SK-N-MC (cell line): Measurements from ENCODE around the gene MGMT.

ENCODE experiments used
- EZH2 ChIP-seq: fragments of 200-600 bp; sonication (generic); IDR thresholded peaks from one replicate; pipeline ENCODE4 v1.6.1; 2017; ENCODE audit warnings: antibody characterized with exemption
- POLR2AphosphoS5 ChIP-seq: IDR thresholded peaks from 2 replicates; pipeline ENCODE4 v1.6.1; 2012; ENCODE audit warnings: mild to moderate bottlenecking, low read depth, low read length, borderline replicate concordance

DNA sequence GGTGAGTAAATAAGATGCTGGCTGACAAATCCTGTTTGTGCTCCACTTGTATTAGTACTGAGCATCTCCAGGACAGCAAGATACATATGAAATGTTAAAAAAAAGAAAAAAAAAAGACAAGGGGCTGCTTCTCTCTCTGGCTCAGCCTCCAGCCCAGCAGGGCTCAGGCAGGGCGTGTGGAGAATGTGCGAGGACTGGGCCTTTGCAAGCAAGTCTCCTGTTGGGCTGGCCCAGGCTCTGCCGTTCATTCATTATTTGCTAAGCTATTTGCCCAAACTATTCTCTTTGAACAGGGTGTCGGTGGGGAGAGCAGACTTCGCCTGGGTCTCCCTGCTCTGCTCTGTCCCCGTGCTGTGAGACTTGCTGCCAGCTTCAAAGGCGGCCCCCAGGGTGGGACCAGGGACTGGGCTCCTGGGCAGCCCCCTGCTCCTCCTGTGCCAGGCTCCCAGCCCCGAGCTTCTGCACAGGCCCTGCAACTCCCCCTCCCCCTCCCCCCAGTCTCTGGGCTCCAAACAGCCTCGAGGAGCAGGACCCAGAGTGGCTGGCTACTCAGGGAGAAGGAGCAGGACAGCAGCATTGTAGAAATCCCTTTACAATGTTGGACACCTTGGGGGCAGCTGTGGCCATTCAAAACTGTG lies 25.6 kb upstream of the MGMT start:
- no peak for TF ChIP-seq EZH2
- no peak for TF ChIP-seq POLR2AphosphoS5
